K562 (cell line): ENCODE measurements around the gene PRKD1.

Source experiments
- ARID3A ChIP-seq: IDR thresholded peaks from 2 replicates; pipeline ENCODE4 v1.6.1; 2012; ENCODE audit warnings: low read depth, low read length, improper control_type of control experiment, borderline replicate concordance
- CTCF ChIP-seq, 3 experiments: IDR thresholded peaks in 2 of 3; conservative IDR thresholded peaks in 1 of 3; 2 replicates each; pipeline ENCODE4 v1.5.1; 2011 to 2012; ENCODE audit warnings: low read length in 3 of 3, mild to moderate bottlenecking in 3 of 3, control low read depth in 2 of 3, improper control_type of control experiment in 1 of 3, inconsistent platforms in 1 of 3, low read depth in 1 of 3, mixed read lengths in 1 of 3, moderate library complexity in 1 of 3; ENCODE audit not compliant: insufficient read depth in 2 of 3
- DMBX1 ChIP-seq: fragments of 250-450 bp; sonication (Bioruptor Pico); IDR thresholded peaks from 2 replicates; pipeline ENCODE4 v1.8.0; 2022; ENCODE audit warnings: inconsistent platforms, mild to moderate bottlenecking, moderate library complexity, borderline replicate concordance
- ESRRA ChIP-seq: fragments of 450-650 bp; IDR thresholded peaks from 2 replicates; pipeline ENCODE4 v1.6.1; 2014; ENCODE audit warnings: low read depth, mild to moderate bottlenecking, moderate library complexity, borderline replicate concordance
- HMG20B ChIP-seq: fragments of 250-450 bp; sonication (Bioruptor Pico); IDR thresholded peaks from 2 replicates; pipeline ENCODE4 v1.5.0; 2021; ENCODE audit warnings: mild to moderate bottlenecking
- IRF1 ChIP-seq: sonication (generic); formaldehyde crosslinking; IDR thresholded peaks from 2 replicates; pipeline ENCODE4 v1.8.0; 2022; ENCODE audit warnings: missing genetic modification reagents, mild to moderate bottlenecking, borderline replicate concordance
- NFIC ChIP-seq: fragments of 450-650 bp; IDR thresholded peaks from 2 replicates; pipeline ENCODE4 v1.6.1; 2017; ENCODE audit warnings: mild to moderate bottlenecking, inconsistent platforms
- TCF3 ChIP-seq: sonication (generic); formaldehyde crosslinking; IDR thresholded peaks from 2 replicates; pipeline ENCODE4 v1.4.0; 2020; ENCODE audit warnings: mild to moderate bottlenecking, missing genetic modification reagents
- TRIM28 ChIP-seq: fragments of 450-650 bp; IDR thresholded peaks from 2 replicates; pipeline ENCODE4 v1.6.1; 2017
- ZNF431 ChIP-seq: sonication (generic); formaldehyde crosslinking; IDR thresholded peaks from 2 replicates; pipeline ENCODE4 v1.8.0; 2022; ENCODE audit warnings: mild to moderate bottlenecking, missing genetic modification reagents
- ZNF512 ChIP-seq: IDR thresholded peaks from 2 replicates; pipeline ENCODE4 v1.6.1; 2016; ENCODE audit warnings: missing genetic modification characterization, missing compliant biosample characterization
- ZNF77 ChIP-seq: fragments of 250-450 bp; sonication (Bioruptor Pico); IDR thresholded peaks from 2 replicates; pipeline ENCODE4 v1.5.0; 2020

GRCh38 chr14:29829851-29830250 is 97.8 kb downstream of the PRKD1 start:
- TF ChIP-seq ZNF512 (tag) (no peak), HMG20B (CRISPR knock-in tag) (no peak), ARID3A (no peak), TRIM28 (no peak), TCF3 (CRISPR knock-in tag) (no peak), DMBX1 (CRISPR knock-in tag) (no peak), ZNF431 (CRISPR knock-in tag) (no peak), ESRRA (no peak), CTCF (IDR thresholded peaks at IDR 0.05 in 2 of 3, conservative IDR thresholded peaks at IDR 0.05 in 1 of 3; ENCODE audit: insufficient read depth in 2 of 3, low read depth in 1 of 3, low read length in 3 of 3) (no peak), IRF1 (CRISPR knock-in tag) (no peak), ZNF77 (CRISPR knock-in tag) (no peak), NFIC (no peak)
